ENCODE results near the gene LMAN2L.

Gene LMAN2L

DNA sequence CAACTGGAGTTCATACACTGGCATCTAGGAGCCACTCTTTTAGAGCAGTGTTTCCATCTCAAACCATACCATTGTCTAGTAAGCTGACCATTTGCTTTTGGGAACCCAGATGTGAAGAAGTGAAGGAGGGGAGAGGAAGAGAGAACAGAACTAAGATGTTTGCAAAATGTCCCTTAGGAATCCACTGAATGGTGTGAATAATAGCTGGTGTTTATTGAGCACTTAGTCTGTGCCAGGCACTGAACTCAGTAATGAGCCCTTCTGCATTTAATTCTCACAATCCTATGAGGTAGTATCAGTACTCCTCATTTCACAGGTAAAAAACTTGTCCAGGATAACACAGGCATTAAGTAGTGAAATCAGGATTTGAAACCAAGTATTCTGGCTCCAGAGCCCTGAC lies 23.5 kb downstream of the LMAN2L start:
- in situ Hi-C loops (cut with HindIII; ENCODE audit: low sequenced_read_pairs): no loop called here

DNA sequence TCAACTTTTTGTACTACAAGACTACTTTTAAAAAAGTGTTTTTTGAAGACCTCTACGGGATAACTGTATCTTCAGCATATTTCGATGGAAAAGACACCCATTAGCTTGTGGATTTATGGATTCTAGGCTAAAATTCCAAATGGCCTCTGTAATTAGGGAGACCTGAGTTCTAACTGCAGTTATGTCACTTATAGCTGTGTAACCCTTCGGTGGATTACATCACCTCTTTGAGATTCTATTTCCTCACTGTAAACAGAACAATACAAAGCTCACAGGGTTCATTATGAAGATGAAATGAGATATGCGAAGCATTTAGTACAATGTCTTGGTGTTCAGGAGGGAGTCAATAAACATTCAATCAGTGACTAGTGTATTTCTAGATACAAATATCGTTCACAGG lies 24.2 kb downstream of the LMAN2L start:
- in situ Hi-C loops (cut with HindIII; ENCODE audit: low sequenced_read_pairs): no loop called here

DNA sequence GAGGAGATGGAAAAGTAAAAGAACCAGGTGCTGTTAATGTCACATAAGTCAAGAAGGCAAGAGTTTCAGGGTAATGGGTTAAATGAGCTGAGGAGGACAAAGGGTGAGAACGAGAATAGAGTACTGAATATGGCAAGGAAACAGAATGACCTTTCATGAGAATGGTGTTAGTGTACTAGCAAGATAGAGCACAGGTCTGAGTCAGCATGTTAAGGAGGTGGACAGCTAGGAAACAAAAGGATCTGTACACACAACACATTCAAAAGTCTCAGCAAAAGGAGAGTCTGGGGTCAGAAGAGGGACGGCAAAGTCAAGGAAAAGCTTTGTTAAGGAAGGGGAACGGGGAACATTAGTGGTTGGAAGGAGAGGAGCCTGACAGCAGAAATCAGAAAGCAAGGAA lies 28.9 kb downstream of the LMAN2L start:
- in situ Hi-C loops (cut with HindIII; ENCODE audit: low sequenced_read_pairs): no loop called here

DNA sequence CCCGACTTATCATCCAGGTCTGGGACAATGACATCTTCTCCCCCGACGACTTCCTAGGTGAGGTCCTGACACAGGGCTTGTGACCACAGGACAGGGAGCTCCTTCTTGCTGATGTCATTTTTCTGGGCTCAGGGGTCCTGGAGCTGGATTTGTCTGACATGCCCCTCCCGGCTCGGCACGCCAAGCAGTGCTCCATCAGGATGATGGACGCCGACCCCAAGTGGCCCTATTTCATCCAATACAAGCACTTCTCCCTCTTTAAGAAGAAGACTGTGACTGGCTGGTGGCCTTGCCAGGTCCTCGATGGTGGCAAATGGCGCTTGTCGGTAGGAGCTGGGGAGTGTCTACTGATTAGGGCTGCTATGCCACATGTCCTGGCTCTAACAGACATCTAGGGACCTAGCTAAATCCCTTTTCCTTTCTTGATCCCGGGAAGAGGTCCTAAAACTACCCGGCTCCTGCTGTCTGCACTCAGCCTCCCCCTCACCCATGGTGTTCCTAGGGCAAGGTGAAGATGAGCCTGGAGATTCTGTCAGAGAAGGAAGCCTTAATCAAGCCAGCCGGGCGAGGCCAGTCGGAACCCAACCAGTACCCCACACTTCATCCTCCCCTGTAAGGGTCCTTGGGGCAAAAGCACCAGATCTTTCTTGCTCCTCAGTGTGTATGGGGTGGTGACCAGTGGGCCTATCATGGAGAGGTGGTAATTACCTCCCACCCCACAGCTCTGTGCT lies 36.7 kb downstream of the LMAN2L start:
- in situ Hi-C loops (cut with HindIII; ENCODE audit: low sequenced_read_pairs): no loop called here

DNA sequence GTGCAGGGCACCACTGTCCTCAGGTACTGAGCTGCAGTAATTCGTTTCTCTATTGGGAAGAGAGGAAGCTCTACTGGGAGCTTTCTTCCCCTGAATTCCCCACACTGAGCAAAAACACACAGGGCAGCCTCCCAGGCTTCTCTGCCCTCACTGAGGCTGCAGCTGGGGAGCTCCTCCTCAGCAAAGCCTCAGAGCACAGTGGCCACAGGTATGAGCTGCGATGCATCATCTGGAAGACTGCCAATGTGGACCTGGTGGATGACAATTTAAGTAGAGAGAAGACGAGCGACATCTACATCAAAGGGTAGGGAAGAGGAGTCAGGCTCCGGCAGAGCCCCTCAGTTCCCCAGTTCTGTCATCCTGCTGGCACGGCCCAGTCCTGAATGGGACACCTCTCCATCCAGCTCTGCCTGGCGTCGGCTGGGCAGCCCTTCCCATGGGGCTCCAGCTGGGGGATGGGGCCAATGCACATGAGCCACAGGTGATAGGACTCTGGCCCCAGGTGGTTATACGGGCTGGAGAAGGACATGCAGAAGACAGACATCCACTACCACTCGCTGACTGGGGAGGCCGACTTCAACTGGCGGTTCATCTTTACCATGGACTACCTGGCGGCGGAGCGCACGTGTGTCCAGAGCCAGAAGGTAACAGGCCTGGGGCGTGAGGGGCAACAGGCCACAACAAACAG lies 37.6 kb downstream of the LMAN2L start:
- in situ Hi-C loops (cut with HindIII; ENCODE audit: low sequenced_read_pairs): no loop called here

DNA sequence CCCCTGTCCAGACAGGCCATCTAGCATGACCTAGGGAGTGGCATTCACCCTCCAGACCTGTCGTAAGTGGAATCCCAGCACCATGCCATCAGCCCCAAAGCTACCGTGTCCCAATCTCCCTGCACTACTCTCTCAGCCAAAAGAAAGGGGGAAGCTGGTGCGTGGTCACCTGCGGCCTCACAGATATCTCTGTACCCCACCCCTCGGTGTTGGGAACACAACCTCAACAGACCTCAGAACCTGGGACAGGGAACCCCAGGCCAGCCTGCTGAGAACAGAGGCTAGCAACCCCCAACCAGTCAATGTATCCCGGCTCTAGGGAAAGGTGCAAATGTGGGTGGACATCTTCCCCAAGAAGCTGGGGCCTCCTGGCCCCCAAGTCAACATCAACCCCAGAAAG lies 38.2 kb downstream of the LMAN2L start:
- in situ Hi-C loops (cut with HindIII; ENCODE audit: low sequenced_read_pairs): no loop called here

DNA sequence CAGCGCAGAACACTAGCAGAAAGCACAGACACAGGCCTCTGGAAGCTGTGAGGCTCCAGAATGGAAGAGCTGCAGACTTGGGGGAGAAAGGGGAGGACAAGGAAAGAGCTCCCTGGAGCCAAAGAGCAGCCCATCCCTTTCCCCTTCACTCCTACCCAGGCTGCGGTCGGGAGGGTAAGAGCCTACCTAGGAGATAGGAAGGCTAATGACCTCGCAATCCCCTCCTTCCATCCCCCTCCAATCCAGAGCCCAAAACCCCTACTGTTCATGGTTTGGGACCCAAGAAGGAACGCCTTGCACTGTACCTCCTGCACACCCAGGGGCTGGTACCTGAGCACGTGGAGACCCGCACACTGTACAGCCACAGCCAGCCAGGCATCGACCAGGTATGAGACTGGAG lies 39.8 kb downstream of the LMAN2L start:
- in situ Hi-C loops (cut with HindIII; ENCODE audit: low sequenced_read_pairs): no loop called here

DNA sequence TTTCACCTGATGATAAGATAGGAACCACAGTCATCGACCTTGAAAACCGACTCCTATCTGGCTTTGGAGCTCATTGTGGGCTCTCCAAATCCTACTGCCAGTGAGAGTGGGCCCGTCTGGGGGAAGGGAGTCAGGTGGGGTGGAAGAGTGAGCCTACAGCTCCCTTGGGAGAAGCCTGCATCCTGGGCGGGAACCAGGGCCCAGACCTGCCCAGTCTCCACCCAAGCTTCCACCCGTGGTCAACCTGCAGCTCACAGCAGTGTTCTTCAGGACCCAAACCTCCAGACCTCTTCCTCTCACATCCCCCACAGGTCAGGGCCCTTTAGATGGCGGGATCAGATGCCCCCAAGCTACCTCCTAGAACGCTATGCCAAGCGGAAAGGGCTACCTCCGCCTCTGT lies 40.2 kb downstream of the LMAN2L start:
- in situ Hi-C loops (cut with HindIII; ENCODE audit: low sequenced_read_pairs): no loop called here

DNA sequence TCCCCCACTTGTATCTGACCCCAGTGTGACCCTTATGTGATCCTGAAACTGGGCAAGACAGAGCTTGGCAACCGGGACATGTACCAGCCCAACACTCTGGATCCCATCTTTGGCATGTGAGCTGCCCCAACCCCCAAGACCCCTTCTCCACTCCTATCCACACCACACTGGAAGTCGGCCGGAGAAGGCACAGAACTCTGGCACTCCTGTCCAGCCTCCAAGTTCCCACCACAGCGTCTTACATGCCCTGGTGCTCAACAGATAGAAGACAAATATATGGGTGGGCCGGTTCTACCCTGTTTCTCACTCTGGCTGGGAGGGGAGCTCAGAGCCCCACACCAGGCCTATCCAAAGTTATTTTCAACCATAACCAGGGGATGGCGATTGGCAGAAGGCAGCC lies 40.8 kb downstream of the LMAN2L start:
- in situ Hi-C loops (cut with HindIII; ENCODE audit: low sequenced_read_pairs): no loop called here

DNA sequence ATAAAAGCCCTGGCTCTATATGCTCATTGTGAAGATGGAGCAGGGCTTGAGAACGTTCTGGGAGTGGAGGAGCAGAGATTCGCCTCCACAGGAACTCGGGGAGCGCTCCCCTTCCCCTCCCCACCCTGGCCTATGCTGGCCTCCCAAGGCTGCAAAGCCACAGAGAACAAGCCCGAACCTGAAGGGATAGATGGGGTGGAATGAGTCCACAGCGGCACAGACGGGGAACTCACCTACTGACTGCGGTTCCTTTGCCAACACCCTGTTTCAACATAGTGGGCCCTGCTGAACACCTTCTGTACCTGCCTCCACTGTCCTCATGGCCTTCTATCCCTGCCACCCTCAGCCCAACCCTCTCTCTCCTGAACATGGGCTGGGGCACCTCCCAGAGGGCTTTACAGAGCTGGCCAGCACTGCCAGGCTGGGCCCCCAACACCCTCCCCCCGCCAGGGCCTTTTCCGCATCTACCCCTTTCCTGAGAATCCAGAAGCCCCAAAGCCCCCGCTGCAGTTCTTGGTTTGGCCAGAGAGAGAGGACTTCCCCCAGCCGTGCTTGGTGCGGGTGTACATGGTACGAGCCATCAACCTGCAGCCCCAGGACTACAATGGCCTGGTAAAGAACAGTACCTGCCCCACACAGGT lies 41.5 kb downstream of the LMAN2L start:
- in situ Hi-C loops (cut with HindIII; ENCODE audit: low sequenced_read_pairs): no loop called here

DNA sequence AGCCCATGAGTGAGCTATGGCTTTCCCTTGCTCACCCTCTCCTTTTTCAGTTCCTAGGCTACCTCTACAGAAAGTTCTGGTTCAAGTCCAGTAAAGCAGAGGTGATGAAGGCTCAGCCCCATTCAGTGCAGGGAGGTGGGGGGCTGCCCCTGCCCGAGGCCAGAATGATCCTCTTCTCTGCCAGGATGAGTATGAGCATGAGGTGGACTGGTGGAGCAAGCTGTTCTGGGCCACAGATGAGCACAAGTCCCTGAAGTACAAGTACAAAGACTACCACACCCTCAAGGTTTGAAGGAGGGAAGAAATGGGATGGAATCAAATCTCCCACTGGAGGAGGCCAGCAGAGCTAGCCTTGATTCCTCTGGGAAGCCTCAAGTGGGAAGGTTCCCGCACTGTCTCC lies 42.4 kb downstream of the LMAN2L start:
- in situ Hi-C loops (cut with HindIII; ENCODE audit: low sequenced_read_pairs): no loop called here

DNA sequence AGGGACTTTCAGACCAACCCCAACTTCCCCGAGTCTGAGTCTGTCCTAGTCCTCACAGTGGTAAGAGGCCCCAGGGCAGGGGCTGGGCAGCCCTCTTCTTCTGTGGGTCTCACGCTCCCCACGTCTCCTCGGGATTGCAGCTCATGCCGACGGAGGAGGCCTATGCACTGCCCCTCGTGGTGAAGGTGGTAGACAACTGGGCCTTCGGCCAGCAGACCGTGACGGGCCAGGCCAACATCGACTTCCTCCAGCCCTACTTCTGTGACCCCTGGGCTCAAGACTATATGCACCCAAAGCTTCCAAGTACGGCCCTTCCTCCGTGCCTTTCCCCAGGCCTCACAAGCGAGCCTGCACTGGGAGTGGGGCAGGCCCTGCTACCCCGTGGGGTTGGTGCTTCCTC lies 44.3 kb downstream of the LMAN2L start:
- in situ Hi-C loops (cut with HindIII; ENCODE audit: low sequenced_read_pairs): no loop called here

DNA sequence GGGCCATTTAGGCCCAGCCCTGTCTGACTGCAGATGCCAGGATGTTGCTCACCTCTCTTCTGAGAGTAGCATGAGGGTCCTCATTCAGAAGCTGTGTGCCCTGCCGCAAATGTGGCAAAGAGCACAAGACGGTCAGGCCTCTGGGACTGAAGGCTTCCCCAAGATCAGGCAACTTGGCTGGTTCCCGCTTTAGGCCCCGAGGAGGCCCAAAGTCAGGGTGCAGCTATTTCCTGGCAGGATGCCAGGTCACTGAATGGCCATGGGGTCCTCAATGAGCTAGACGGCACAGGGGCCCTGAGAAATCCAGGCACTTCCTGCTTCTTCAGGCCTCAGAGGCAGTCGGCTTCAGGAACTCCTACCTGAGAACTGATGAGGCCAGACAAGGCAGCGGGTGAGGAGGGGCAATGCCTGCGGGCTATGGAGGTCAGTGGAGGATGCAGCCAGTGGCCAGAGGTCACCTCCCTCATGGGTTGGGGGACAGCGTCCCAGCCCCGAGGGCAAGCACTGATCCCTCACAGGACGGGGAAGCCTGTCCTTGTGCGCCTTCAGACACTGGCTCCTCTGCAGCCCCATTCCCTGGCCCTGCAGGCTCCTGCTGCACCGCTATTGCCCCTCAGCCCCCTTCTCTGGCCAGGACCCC lies 44.9 kb downstream of the LMAN2L start:
- in situ Hi-C loops (cut with HindIII; ENCODE audit: low sequenced_read_pairs): no loop called here

DNA sequence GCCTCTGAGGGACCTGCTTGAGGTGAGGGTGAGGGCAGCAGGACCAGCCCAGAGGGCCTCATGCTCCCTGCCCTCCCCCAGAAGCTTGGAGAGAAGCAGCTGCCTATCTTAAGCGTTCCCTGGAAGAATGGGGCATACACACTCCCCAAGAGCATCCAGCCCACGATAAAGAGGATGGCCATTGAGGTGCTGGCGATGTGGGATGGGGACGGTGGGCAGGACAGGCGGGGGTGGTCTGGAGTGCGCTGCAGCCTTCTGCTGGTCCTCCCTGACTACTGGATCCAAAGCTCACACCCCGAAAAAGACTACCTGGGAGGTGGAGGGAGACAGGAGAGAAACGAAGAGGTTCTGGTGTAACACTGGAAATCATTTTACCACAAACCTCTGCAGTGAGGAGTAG lies 45.6 kb downstream of the LMAN2L start:
- in situ Hi-C loops (cut with HindIII; ENCODE audit: low sequenced_read_pairs): no loop called here

DNA sequence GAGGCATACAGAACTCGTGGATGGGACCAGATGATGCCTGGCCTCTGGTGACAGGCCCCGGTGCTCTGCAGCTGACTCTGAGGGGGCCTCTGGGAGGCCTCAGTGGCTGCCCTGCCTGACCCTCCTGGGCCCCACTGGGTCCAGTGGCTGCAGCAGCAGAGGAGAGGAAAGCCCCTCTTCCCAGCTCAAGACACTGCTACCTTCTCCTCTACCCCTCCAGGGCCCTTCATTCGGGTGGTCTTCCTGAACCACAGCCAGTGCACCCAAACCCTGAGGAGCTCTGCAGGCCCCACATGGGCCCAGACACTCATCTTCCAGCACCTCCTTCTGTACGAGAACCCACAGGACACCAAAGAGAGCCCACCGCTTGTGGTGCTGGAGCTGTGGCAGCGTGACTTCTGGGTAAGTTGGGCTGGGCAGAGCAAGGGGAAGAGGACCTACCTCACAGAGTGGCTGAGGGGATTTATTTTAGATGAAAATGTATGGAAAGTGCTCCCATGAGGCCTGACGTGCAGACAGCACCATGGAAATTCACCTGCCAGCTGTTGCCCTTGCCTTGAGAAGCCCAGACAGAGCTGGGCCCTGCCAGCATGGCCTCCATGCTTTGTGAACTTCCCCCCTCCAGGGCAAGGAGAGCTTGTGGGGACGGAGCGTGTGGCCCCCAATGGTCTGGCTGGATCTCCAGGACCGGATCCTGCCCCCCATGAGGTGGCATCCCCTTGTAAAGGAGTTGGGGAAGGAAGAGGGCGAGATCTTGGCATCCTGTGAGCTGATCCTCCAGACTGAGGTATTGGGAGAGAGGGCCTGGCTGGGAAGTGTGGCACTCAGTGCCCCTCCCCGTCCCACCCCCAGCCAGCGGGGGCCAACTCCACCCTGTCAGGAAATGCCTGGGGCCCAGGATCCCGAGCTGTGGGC lies 46.3 kb downstream of the LMAN2L start:
- in situ Hi-C loops (cut with HindIII; ENCODE audit: low sequenced_read_pairs): no loop called here

DNA sequence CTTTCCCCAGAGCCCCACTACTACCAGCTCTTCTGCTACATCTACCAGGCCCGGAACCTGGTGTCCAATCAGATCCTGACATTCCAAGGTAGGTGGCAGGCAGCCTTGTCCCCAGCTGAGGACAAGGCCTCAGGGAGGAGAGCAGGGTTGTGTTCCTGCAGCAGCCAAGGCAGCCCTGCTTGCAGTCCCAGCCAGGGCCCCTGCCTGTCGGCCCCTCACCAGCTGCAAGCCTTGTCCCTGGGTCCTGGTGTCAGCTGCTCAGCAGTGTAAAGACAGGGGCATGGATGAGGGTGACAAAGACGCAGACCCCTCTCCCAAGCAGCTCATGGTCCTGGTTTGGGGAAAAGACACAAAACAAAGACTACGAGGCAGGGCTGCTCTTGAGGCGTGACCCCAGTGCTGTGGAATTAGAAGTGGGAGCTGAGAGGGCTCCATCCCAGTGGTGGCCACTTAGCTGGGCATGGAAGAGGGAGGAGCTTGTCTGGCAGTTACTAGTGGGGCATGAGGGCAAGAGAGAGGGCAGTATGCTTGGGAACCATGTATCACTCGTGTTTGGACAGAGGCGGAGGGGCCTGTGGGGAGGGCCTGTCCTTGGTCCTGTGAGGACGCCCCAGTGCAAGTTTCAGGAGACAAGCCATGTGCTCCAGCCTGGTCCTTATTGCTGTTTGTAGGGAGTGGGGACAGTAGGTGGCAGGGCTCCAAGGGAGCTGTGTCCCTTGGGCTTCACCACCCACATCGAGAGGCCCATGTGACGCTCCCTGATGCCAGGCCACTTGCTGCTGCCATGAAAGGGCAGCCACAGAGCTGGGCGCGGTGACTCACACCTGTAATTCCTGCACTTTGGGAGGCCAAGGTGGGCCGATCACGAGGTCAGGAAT lies 47.5 kb downstream of the LMAN2L start:
- in situ Hi-C loops (cut with HindIII; ENCODE audit: low sequenced_read_pairs): no loop called here

DNA sequence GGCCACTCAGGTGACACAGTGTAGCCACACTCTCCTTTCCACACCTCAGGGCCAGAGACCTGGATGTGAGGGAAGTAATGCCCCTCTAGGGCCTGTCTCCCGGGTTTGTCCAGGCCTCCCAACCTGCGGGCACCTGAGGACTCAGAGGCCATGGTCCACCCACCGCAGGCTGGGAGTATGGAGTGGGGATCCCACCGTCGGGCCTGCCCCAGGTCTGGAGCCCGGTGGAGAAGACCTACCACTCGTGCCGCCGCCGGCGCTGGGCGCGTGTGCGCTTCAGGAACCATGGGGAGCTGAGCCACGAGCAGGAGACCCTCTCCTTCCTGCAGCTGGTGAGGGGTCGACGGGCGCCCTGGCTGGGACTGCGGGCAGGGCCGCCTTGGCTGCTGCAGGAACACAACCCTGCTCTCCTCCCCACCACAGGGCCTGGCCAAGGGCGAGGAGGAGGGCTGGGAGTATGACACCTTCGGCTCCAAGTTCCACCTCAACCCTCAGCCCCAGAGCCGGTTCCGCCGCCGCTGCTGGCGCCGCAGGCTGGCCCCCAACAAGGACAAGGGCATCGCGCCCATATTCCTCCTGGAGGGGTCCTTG lies 48.7 kb downstream of the LMAN2L start:
- in situ Hi-C loops (cut with HindIII; ENCODE audit: low sequenced_read_pairs): no loop called here

DNA sequence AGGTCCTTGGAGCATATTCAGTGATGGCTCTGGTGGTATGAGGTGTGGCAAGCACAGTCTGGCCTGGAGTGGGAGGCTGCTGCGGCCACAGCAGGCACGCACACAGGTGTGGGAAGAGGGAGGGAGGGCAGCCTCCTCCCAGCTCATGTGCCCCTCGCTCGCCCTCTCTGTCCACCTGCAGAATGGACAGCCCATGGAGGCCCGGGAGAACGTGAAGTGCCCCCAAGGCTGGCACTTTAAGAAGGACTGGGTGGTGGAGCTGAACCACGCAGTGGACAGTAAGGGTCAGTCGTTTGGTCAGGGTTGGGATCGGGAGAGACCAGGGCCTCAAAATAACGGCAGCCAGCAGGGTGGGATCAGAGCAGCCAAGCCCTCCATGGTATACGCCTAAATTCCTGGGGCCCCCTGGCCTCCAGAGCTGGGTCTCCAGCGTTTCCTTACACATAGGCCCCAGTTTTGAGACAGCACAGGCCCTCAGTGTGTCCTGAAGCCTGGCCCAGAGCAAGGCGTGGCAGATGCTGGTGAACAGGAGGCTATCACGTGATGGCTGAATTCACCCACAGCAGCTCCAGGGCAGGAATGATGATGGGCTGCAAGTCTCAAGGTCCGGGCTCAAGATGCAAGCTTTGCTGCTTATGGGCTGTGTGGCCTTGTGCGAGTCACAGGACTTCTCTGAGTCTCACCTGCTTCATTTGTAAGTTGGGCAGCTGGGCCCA lies 49.4 kb downstream of the LMAN2L start:
- in situ Hi-C loops (cut with HindIII; ENCODE audit: low sequenced_read_pairs): no loop called here
